Body of pancreas (tissue), 4 donors: ENCODE data around the gene FHL1. TPM values are rescaled to one million over a fixed set of nuclear protein-coding genes. Genes with fewer than 3 reads are reported as not detected.

Experiments used
- ATAC-seq: fragments of 150-250 bp; one replicate; pipeline ENCODE4 v1.9.1; 2016
- DNase-seq, 4 donors: peaks; one replicate each; pipeline ENCODE4 v3.0.0-alpha.2; 2019
- H3K27ac ChIP-seq, 4 donors: fragments of 200-600 bp; sonication (generic); 1 replicate in 3 of 4; 2 replicates in 1 of 4; pipeline versions ENCODE4 v1.5.1 to v1.6.1; 2016 to 2019; ENCODE audit warnings: mild to moderate bottlenecking in 1 of 4, mixed read lengths in 1 of 4, moderate library complexity in 1 of 4
- H3K27me3 ChIP-seq, 2 donors: fragments of 200-600 bp; sonication (generic); one replicate each; pipeline ENCODE4 v1.6.0; 2016; ENCODE audit warnings: mild to moderate bottlenecking in 1 of 2
- H3K36me3 ChIP-seq, 2 donors: fragments of 200-600 bp; sonication (generic); replicated peaks in 1 of 2; 2 replicates each; pipeline ENCODE4 v1.5.1; 2016; ENCODE audit warnings: low read depth in 2 of 2; ENCODE audit not compliant: insufficient read depth in 1 of 2
- H3K4me1 ChIP-seq: fragments of 200-600 bp; sonication (generic); one replicate; pipeline ENCODE4 v1.6.0; 2016
- H3K4me3 ChIP-seq, 2 donors: fragments of 200-600 bp; sonication (generic); 1 replicate in 1 of 2; 2 replicates in 1 of 2; pipeline ENCODE4 v1.5.1; 2016 to 2019
- H3K9me3 ChIP-seq, 3 donors: fragments of 200-600 bp; sonication (generic); 1 replicate in 2 of 3; 2 replicates in 1 of 3; pipeline ENCODE4 v1.5.1; 2016
- POLR2A ChIP-seq, 3 donors: fragments of 450-650 bp; IDR thresholded peaks; one replicate each; pipeline ENCODE4 v1.6.1; 2016; ENCODE audit warnings: antibody characterized with exemption in 3 of 3, mild to moderate bottlenecking in 2 of 3
- WGBS, 2 donors: methylation state at CpG; one replicate each; pipeline ENCODE4 v1.1.5; 2017; 5-methylcytosine and 5-hydroxymethylcytosine counted together
- intact Hi-C: fragments of 100-400 bp; cut with DNase I; formaldehyde crosslinking; loops from one replicate; pipeline ENCODE4 v1.15.1; 2023
- total RNA-seq, 2 donors: library from RNA; depleted of rRNA; stranded (reverse); fragments of >200 nt; gene quantifications; one replicate each; pipeline ENCODE4 v1.1.0, GENCODE V29; 2016
- TF ChIP-seq, protein P1 (sequence below), 7 experiments: fragments of 450-650 bp in 4 of 7; fragments of 200-600 bp in 3 of 7; sonication (generic) in 3 of 7; IDR thresholded peaks; one replicate each; pipeline ENCODE4 v1.5.1; 2016 to 2019; ENCODE audit warnings: antibody characterized with exemption in 7 of 7

The FHL1 gene
- total RNA-seq, 2 donors from 2014 or later: 40.2 to 125 TPM

DNA sequence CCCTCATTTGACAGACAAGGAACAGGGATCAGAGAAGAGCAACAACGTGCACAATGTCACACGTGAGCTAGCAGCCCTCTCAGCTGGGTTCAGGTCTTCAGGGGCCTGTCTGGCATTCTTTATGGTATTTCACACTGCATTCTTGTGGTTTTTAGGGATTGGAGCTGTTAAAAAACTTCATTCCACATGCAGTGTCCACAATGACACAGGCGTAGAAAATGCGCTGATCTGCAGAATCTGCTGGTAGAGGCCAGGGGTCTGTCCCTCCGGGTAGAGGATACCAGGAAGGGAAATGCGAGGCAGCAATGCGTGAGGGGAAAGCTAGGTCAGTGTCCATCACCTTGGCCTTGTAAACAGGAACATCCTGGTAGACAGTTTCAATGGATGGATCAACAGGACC lies 67.2 kb downstream of the FHL1 start:
- peak; percentile 38 for ATAC-seq
- peak in 1 of 4 donors; percentile 32 for DNase-seq
- H3K4me3 ChIP-seq: no peak overlapping the region
- intact Hi-C loops: no loop called here
- H3K4me1 ChIP-seq: no peaks in the 10 kb centered on the region
- no peaks in the 10 kb centered on the region for H3K27me3 ChIP-seq
- 83 to 86% methylated on average over 7 of the region's 7 CpGs for WGBS, 2 donors
- H3K9me3 ChIP-seq: no peaks in the 10 kb centered on the region
- TF ChIP-seq POLR2A (IDR thresholded peaks at IDR 0.05): no peak
- TF ChIP-seq, protein P1, sequence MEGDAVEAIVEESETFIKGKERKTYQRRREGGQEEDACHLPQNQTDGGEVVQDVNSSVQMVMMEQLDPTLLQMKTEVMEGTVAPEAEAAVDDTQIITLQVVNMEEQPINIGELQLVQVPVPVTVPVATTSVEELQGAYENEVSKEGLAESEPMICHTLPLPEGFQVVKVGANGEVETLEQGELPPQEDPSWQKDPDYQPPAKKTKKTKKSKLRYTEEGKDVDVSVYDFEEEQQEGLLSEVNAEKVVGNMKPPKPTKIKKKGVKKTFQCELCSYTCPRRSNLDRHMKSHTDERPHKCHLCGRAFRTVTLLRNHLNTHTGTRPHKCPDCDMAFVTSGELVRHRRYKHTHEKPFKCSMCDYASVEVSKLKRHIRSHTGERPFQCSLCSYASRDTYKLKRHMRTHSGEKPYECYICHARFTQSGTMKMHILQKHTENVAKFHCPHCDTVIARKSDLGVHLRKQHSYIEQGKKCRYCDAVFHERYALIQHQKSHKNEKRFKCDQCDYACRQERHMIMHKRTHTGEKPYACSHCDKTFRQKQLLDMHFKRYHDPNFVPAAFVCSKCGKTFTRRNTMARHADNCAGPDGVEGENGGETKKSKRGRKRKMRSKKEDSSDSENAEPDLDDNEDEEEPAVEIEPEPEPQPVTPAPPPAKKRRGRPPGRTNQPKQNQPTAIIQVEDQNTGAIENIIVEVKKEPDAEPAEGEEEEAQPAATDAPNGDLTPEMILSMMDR (IDR thresholded peaks at IDR 0.05): no peak
- no peak overlapping the region for H3K27ac ChIP-seq
- no peaks in the 10 kb centered on the region for H3K36me3 ChIP-seq

DNA sequence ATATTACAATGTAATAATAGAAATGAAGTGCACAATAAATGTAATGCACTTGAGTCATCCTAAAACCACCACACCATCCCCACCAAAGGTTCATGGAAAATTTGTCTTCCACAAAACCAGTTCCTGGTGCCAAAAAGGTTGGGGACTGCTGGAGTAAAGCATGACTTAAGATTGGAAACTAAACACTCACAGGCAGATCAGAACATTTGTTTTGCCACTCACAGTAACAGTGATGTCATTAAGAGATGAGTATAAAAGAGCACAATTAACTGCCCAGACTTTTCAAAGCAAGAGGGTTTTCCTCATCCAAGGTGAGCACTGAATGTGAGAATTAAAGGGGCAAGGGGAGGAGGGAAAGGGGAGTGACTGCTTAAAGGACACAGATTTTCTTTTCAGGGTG lies 68.2 kb downstream of the FHL1 start:
- ATAC-seq (no peak), DNase-seq (no peak)
- intact Hi-C loops: no loop called here
- TF ChIP-seq POLR2A (IDR thresholded peaks at IDR 0.05): no peak
- TF ChIP-seq, protein P1 (IDR thresholded peaks at IDR 0.05): no peak
- no peaks in the 10 kb centered on the region for H3K36me3 ChIP-seq
- no peaks in the 10 kb centered on the region for H3K4me1 ChIP-seq
- no peaks in the 10 kb centered on the region for H3K9me3 ChIP-seq
- H3K27me3 ChIP-seq: no peaks in the 10 kb centered on the region
- no peak overlapping the region for H3K4me3 ChIP-seq
- no peak overlapping the region for H3K27ac ChIP-seq

DNA sequence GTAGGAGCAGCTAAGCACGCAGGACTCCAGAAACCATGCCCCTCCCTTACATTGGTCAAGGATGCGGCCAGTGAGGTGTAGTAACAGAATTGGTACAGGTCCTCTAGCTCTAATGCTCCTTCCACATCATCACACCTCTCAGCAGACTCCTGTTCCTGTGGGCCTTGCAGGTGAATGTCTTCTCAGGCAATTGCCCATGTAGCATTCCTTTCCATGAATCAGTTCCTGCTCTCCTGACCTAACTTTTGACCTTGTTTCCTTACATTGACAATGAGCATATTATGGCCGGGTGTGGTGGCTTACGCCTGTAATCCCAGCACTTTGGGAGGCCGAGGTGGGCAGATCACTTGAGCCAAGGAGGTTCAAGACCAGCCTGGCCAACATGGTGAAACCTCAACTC lies 72.6 kb downstream of the FHL1 start:
- Histone ChIP-seq H3K4me1 (no peaks in the 10 kb centered on the region), H3K9me3 (no peaks in the 10 kb centered on the region), H3K36me3 (no peaks in the 10 kb centered on the region), H3K27ac (no peak overlapping the region), H3K27me3 (no peaks in the 10 kb centered on the region), H3K4me3 (no peak overlapping the region)
- TF ChIP-seq, protein P1 (IDR thresholded peaks at IDR 0.05): no peak
- TF ChIP-seq POLR2A (IDR thresholded peaks at IDR 0.05): no peak
- intact Hi-C loops: no loop called here
- no peak for DNase-seq
- 87 to 94% methylated on average over 3 to 5 of the region's 5 CpGs for WGBS, 2 donors
- no peak for ATAC-seq

DNA sequence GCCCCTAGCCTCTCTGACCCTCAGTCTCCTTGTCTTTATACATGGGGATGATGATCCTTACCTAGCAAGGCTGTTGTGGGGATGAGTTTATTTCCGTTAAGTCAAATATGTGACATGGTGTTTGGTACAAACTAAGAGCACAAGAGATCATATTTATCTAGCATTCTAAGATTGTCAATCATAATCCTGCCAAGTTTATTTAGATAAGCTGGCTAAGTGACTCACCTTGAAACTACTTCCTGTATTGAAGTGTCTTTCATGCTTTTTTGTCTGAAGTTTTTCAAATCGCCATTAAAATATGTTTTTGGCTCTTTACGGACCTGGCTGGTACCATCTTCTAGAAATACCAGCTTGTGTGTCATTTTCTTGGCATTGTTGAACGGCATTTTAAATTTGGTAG lies 73.2 kb downstream of the FHL1 start:
- Histone ChIP-seq H3K4me3 (no peak overlapping the region), H3K27ac (no peak overlapping the region), H3K9me3 (no peaks in the 10 kb centered on the region), H3K36me3 (no peaks in the 10 kb centered on the region), H3K4me1 (no peaks in the 10 kb centered on the region), H3K27me3 (no peaks in the 10 kb centered on the region)
- DNase-seq: no peak
- no peak for ATAC-seq
- TF ChIP-seq POLR2A (IDR thresholded peaks at IDR 0.05): no peak
- TF ChIP-seq, protein P1 (IDR thresholded peaks at IDR 0.05): no peak
- 63 to 80% methylated on average over 4 of the region's 4 CpGs for WGBS, 2 donors
- intact Hi-C loops: no loop called here

DNA sequence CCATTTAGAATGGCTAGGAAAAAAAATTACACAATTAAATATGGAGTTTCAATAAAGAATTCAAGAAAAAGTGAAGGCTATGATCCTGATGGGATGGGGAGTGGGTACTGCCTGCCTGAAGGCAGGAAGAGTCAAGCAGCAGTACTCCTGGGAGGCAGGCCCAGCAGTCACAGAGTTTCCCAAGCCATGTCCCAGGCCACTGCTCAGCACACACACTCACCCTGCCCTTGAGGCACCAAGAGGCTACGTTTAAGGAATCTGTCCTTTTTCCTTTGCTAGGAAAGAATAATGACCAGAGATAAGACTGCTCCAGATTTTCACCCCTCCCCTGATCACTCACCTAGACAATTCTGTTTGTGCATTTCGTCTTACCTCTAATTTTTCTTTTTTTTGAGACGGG lies 73.6 kb downstream of the FHL1 start:
- no peaks in the 10 kb centered on the region for H3K9me3 ChIP-seq
- H3K36me3 ChIP-seq: no peaks in the 10 kb centered on the region
- DNase-seq (no peak), ATAC-seq (no peak)
- TF ChIP-seq, protein P1 (IDR thresholded peaks at IDR 0.05): no peak
- TF ChIP-seq POLR2A (IDR thresholded peaks at IDR 0.05): no peak
- H3K27me3 ChIP-seq: no peaks in the 10 kb centered on the region
- H3K4me1 ChIP-seq: no peaks in the 10 kb centered on the region
- intact Hi-C loops: no loop called here
- no peak overlapping the region for H3K4me3 ChIP-seq
- 73 to 83% methylated on average over 2 to 3 of the region's 3 CpGs for WGBS, 2 donors
- no peak overlapping the region for H3K27ac ChIP-seq
